GM23248 (cell line): ENCODE results near the gene THSD4. TPM values are rescaled to one million over a fixed set of nuclear protein-coding genes. Genes with fewer than 3 reads are reported as not detected.

Source experiments
- DNase-seq: peaks from one replicate; pipeline ENCODE4 v3.0.0-alpha.2; 2015
- H2AFZ ChIP-seq: fragments of 200-600 bp; sonication (generic); 2 replicates; pipeline ENCODE4 v1.6.1; 2016; ENCODE audit warnings: antibody characterized with exemption
- H3F3A ChIP-seq: fragments of 200-600 bp; sonication (generic); 2 replicates; pipeline ENCODE4 v1.6.1; 2016; ENCODE audit warnings: mild to moderate bottlenecking, antibody characterized with exemption, mixed run types; ENCODE audit not compliant: insufficient read depth
- H3K27ac ChIP-seq: fragments of 200-600 bp; sonication (generic); 2 replicates; pipeline ENCODE4 v1.5.1; 2016; ENCODE audit warnings: mild to moderate bottlenecking
- H3K27me3 ChIP-seq: fragments of 200-600 bp; sonication (generic); replicated peaks from 2 replicates; pipeline ENCODE4 v1.6.1; 2016; ENCODE audit warnings: mild to moderate bottlenecking; ENCODE audit not compliant: insufficient read depth
- H3K36me3 ChIP-seq: fragments of 200-600 bp; sonication (generic); 2 replicates; pipeline ENCODE4 v1.6.1; 2016; ENCODE audit warnings: low read depth, mild to moderate bottlenecking
- H3K4me1 ChIP-seq: fragments of 200-600 bp; sonication (generic); 2 replicates; pipeline ENCODE4 v1.6.1; 2016; ENCODE audit warnings: mild to moderate bottlenecking; ENCODE audit not compliant: insufficient read depth
- H3K4me2 ChIP-seq: fragments of 200-600 bp; sonication (generic); one replicate; pipeline ENCODE4 v1.6.1; 2016; ENCODE audit warnings: mild to moderate bottlenecking; ENCODE audit not compliant: unreplicated experiment
- H3K4me3 ChIP-seq: fragments of 200-600 bp; sonication (generic); 2 replicates; pipeline ENCODE4 v1.5.1; 2016; ENCODE audit warnings: mild to moderate bottlenecking
- H3K79me2 ChIP-seq: fragments of 200-600 bp; sonication (generic); 2 replicates; pipeline ENCODE4 v1.6.1; 2016; ENCODE audit warnings: mild to moderate bottlenecking; ENCODE audit not compliant: insufficient read depth
- H3K9ac ChIP-seq: fragments of 200-600 bp; sonication (generic); 2 replicates; pipeline ENCODE4 v1.6.1; 2016; ENCODE audit warnings: mild to moderate bottlenecking
- H3K9me2 ChIP-seq: fragments of 200-600 bp; sonication (generic); 2 replicates; pipeline ENCODE4 v1.6.1; 2016; ENCODE audit warnings: mixed run types, mild to moderate bottlenecking, moderate library complexity; ENCODE audit not compliant: insufficient read depth
- H3K9me3 ChIP-seq: fragments of 200-600 bp; sonication (generic); one replicate; pipeline ENCODE4 v1.6.1; 2017; ENCODE audit warnings: low read depth
- H4K20me1 ChIP-seq: fragments of 200-600 bp; sonication (generic); 2 replicates; pipeline ENCODE4 v1.6.0; 2016; ENCODE audit not compliant: insufficient read depth
- EZH2 ChIP-seq: fragments of 200-600 bp; sonication (generic); IDR thresholded peaks from 2 replicates; pipeline ENCODE4 v1.6.1; 2018; ENCODE audit warnings: antibody characterized with exemption, mild to moderate bottlenecking; ENCODE audit not compliant: insufficient read depth, poor library complexity, severe bottlenecking
- EZH2phosphoT487 ChIP-seq: fragments of 200-600 bp; sonication (generic); IDR thresholded peaks from 2 replicates; pipeline ENCODE4 v1.6.1; 2018; ENCODE audit warnings: antibody characterized with exemption, moderate library complexity, mild to moderate bottlenecking, low read depth; ENCODE audit not compliant: insufficient read depth
- WGBS, 2 experiments: methylation state at CpG; one replicate each; pipeline ENCODE4 v1.1.6; 2015 to 2017; ENCODE audit warnings: low lambda C conversion rate in 2 of 2, low coverage in 1 of 2; ENCODE audit errors: missing lambda C conversion rate in 2 of 2; 5-methylcytosine and 5-hydroxymethylcytosine counted together
- in situ Hi-C: fragments of 300-500 bp; cut with MboI; formaldehyde crosslinking; loops from 2 replicates; pipeline ENCODE4 v1.15.0; 2020
- polyA plus RNA-seq: library from polyadenylated mRNA; unstranded; fragments of >200 nt; fragmentation: Nextera tagmentation; extraction: Ambion mirVana; gene quantifications from 2 replicates; pipeline ENCODE4 v1.2.1, GENCODE V29; 2016
- total RNA-seq: library from RNA; depleted of rRNA; stranded (reverse); fragments of >200 nt; shearing (Covaris generic); gene quantifications from 2 replicates; pipeline ENCODE4 v1.2.3, GENCODE V29; 2014

Gene THSD4
- total and polyA plus RNA-seq, 2 experiments from 2014 or later, result 14.2 to 58.9 TPM

- Histone ChIP-seq H3K79me2 (peaks cover 90% of the 10 kb centered on the region), H3K4me1 (peaks cover 27% of the 10 kb centered on the region), H2AFZ (peak overlapping the region; percentile 40), H3K9ac (0 out of 2 replicates have a peak overlapping the region, but pooled peaks have one; percentile 33), H4K20me1 (no peaks in the 10 kb centered on the region), H3K4me2 (no peak overlapping the region), H3K27ac (peak overlapping the region; percentile 57), H3K4me3 (no peak overlapping the region), H3K36me3 (no peaks in the 10 kb centered on the region), H3K9me2 (no peaks in the 10 kb centered on the region), H3F3A (peaks cover 17% of the 10 kb centered on the region; the same call in 1 of the 2 replicates), H3K9me3 (no peaks in the 10 kb centered on the region), H3K27me3 (no peaks in the 10 kb centered on the region)
- in situ Hi-C loops, result no loop called here
- 69 to 71% methylated on average over 12 to 13 of the region's 13 CpGs for WGBS, 2 experiments
- no peak for TF ChIP-seq EZH2
- TF ChIP-seq EZH2phosphoT487, result no peak
- DNase-seq, result peak; percentile 75
These were observed 21.0 kb downstream of the THSD4 start for GRCh38 chr15:71136159-71136783.

DNA sequence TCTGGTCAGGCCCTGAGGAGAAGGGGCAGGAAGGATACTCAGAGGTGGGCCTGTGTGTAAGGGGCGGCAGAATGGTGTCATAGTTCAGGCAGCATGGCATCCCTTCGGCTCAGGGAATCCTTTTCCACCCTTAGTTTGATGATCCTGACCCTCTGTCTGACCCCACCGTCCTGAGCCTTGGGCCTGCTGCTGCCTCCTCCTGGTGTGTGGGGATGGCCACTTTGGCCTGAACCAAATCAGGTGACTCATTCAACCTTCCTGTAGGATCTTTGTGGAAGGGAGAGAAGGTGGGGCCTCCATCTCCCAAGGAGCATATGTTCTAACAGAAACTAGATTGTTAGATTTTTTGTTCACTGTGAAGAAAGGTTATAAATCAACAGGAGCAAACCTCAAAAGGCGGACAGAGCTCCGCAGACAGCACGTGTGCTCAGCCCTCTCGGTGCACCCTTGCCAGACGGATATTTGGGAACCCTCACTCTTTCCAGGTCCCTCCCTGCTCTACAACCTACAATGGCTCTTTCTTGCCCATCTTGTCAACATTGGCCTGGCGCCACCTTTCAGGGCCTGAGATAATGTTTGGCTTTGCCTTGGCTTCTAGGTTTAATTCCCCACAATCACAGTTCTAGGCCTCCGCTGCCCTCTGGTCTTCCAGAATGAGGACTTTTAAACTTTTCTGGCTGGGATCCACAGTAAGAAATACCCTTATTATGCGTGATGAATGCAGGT lies 21.7 kb downstream of the THSD4 start:
- H3K27ac ChIP-seq, result peak overlapping the region; percentile 57
- 0 out of 2 replicates have a peak overlapping the region, but pooled peaks have one; percentile 33 for H3K9ac ChIP-seq
- 90 to 91% methylated on average over 11 of the region's 11 CpGs for WGBS, 2 experiments

GRCh38 chr15:71138473-71138872 lies 23.2 kb downstream of the THSD4 start:
- no peak overlapping the region for H3K4me3 ChIP-seq
- H3K27ac ChIP-seq, result no peak overlapping the region
- no peaks in the 10 kb centered on the region for H3K9me2 ChIP-seq
- H3F3A ChIP-seq, result peaks cover 10% of the 10 kb centered on the region; the same call in 1 of the 2 replicates
- H3K9ac ChIP-seq, result no peak overlapping the region
- peaks cover 15% of the 10 kb centered on the region for H3K4me1 ChIP-seq
- H3K4me2 ChIP-seq, result no peak overlapping the region
- in situ Hi-C loops, result no loop called here
- TF ChIP-seq EZH2 (no peak), EZH2phosphoT487 (no peak)
- no peaks in the 10 kb centered on the region for H3K27me3 ChIP-seq
- DNase-seq, result no peak
- H2AFZ ChIP-seq, result no peak overlapping the region
- no peaks in the 10 kb centered on the region; the same call in 1 of the 2 replicates for H3K36me3 ChIP-seq
- 95 to 98% methylated on average over 2 of the region's 2 CpGs for WGBS, 2 experiments
- no peaks in the 10 kb centered on the region for H4K20me1 ChIP-seq
- no peaks in the 10 kb centered on the region for H3K9me3 ChIP-seq
- H3K79me2 ChIP-seq, result peaks cover 77% of the 10 kb centered on the region

More for the DNA sequence above, 21.7 kb downstream of the THSD4 start:
- Histone ChIP-seq H3K79me2 (peaks cover 90% of the 10 kb centered on the region), H3F3A (peaks cover 14% of the 10 kb centered on the region; the same call in 1 of the 2 replicates), H3K4me2 (no peak overlapping the region), H2AFZ (peak overlapping the region; percentile 40), H3K9me3 (no peaks in the 10 kb centered on the region), H3K36me3 (no peaks in the 10 kb centered on the region), H3K27me3 (no peaks in the 10 kb centered on the region), H4K20me1 (no peaks in the 10 kb centered on the region), H3K9me2 (no peaks in the 10 kb centered on the region), H3K4me3 (no peak overlapping the region), H3K4me1 (peaks cover 21% of the 10 kb centered on the region)
- peak; percentile 43 for DNase-seq
- in situ Hi-C loops, result no loop called here
- TF ChIP-seq EZH2, result no peak
- TF ChIP-seq EZH2phosphoT487, result no peak

DNA sequence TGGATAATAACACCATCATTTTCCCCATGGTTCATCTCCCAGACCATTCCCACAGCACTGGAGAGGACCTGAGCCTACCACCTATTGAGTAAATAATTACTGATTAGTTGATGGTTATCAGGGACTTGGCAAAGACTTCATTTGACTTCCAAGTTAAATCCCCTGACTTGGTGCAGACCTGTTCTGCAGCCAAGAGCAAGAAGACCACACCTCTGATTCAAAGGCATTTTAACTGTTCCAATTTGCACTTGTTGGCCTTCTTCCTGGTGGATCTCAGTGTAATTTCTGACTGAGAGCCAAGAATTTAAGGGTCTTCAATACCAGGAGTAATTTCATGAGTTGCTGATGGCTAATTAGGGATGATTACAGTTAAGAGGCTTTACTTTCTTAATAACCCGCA lies 24.0 kb downstream of the THSD4 start:
- no peak overlapping the region for H3K9ac ChIP-seq
- peaks cover 15% of the 10 kb centered on the region for H3K4me1 ChIP-seq
- no peak for TF ChIP-seq EZH2phosphoT487
- no peak for TF ChIP-seq EZH2
- H2AFZ ChIP-seq, result no peak overlapping the region
- H3K4me2 ChIP-seq, result no peak overlapping the region
- in situ Hi-C loops, result no loop called here
- no peaks in the 10 kb centered on the region for H3K27me3 ChIP-seq
- no peaks in the 10 kb centered on the region for H4K20me1 ChIP-seq
- no peaks in the 10 kb centered on the region for H3K9me2 ChIP-seq
- no peak overlapping the region for H3K4me3 ChIP-seq
- H3K9me3 ChIP-seq, result no peaks in the 10 kb centered on the region
- no peaks in the 10 kb centered on the region; the same call in 1 of the 2 replicates for H3K36me3 ChIP-seq
- 33 to 40% methylated on average over 1 of the region's 1 CpG for WGBS, 2 experiments
- no peak for DNase-seq
- no peak overlapping the region for H3K27ac ChIP-seq
- peaks cover 10% of the 10 kb centered on the region; the same call in 1 of the 2 replicates for H3F3A ChIP-seq
- H3K79me2 ChIP-seq, result peaks cover 69% of the 10 kb centered on the region
